NCI-H1105 (cell line): Measurements from ENCODE around the gene SLC17A2.
"Not testable (repeated sequence)": the region's sequence is repeated elsewhere in the genome, so short reads cannot be mapped to it uniquely, and the experiment has no call there.

ENCODE experiments used
- DNase-seq: peaks from one replicate; lab custom pipeline; 2025; lab: John Stamatoyannopoulos, UW

Gene SLC17A2

GRCh38 chr6:25951296-25952032 is 21.0 kb upstream of the SLC17A2 start:
- DNase-seq: no peak

- DNase-seq: no peak
These were observed 19.8 kb upstream of the SLC17A2 start for GRCh38 chr6:25950297-25950696.

GRCh38 chr6:25949695-25950094 is 19.2 kb upstream of the SLC17A2 start:
- DNase-seq: no peak

- not testable (repeated sequence) for DNase-seq
These were observed 17.0 kb upstream of the SLC17A2 start for GRCh38 chr6:25947492-25947891.

- no peak for DNase-seq
These were observed 16.1 kb upstream of the SLC17A2 start for GRCh38 chr6:25946631-25947030.

- DNase-seq: not testable (repeated sequence)
These were observed 15.2 kb upstream of the SLC17A2 start for GRCh38 chr6:25945738-25946137.

GRCh38 chr6:25944688-25945574 is 14.4 kb upstream of the SLC17A2 start:
- no peak for DNase-seq

GRCh38 chr6:25943887-25944286 is 13.4 kb upstream of the SLC17A2 start:
- DNase-seq: no peak

- DNase-seq: no peak
These were observed 12.2 kb upstream of the SLC17A2 start for GRCh38 chr6:25942561-25943147.

GRCh38 chr6:25939593-25939992 is 9.1 kb upstream of the SLC17A2 start:
- no peak for DNase-seq

GRCh38 chr6:25935953-25936352 is 5.5 kb upstream of the SLC17A2 start:
- DNase-seq: no peak

- DNase-seq: no peak
These were observed 4.3 kb upstream of the SLC17A2 start for GRCh38 chr6:25934735-25935313.

- no peak for DNase-seq
These were observed 3.7 kb upstream of the SLC17A2 start for GRCh38 chr6:25934156-25934555.

- DNase-seq: no peak
These were observed 869 bp upstream of the SLC17A2 start for GRCh38 chr6:25931411-25931709.

- DNase-seq: not testable (repeated sequence)
These were observed 706 bp downstream of the SLC17A2 start for GRCh38 chr6:25929785-25930184.

- DNase-seq: no peak
These were observed 1.7 kb downstream of the SLC17A2 start for GRCh38 chr6:25928562-25929324.

- no peak for DNase-seq
These were observed 2.7 kb downstream of the SLC17A2 start for GRCh38 chr6:25927756-25928216.

GRCh38 chr6:25927178-25927577 is 3.3 kb downstream of the SLC17A2 start:
- no peak for DNase-seq

- DNase-seq: no peak
These were observed 4.6 kb downstream of the SLC17A2 start for GRCh38 chr6:25925876-25926275.

GRCh38 chr6:25922301-25922700 is 8.2 kb downstream of the SLC17A2 start:
- DNase-seq: no peak

- DNase-seq: no peak
These were observed 8.8 kb downstream of the SLC17A2 start for GRCh38 chr6:25921525-25922203.
